ENCODE data around the gene KATNAL2. TPM values are rescaled to one million over a fixed set of nuclear protein-coding genes. Genes with fewer than 3 reads are reported as not detected.
"Not testable (repeated sequence)": the region's sequence is repeated elsewhere in the genome, so short reads cannot be mapped to it uniquely, and the experiment has no call there.

The KATNAL2 gene
- polyA plus RNA-seq, 1 of the 3 experiments (the other 2 are of a cell fraction) = 6.5 TPM

DNA sequence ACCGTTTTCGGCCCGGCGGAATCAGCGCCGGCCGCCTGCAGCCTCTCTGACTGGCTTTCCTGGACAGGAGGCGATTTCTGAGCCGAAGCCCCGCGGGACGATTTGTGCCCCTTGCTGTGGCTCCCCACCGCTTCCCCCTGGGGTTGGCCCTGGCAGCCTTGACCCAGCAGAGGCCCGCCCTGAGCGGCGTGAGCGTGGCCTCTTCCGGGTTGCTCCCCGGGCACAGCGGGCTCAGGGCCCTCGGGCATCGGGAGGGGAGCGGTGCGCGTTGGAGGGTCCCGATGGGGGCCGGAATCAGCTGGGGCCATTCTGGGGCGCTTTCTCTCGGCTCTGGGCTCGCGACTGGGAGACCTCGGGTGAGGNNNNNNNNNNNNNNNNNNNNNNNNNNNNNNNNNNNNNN lies 52.1 kb downstream of the KATNAL2 start:
- H3K9me2 ChIP-seq; H3K4me3 ChIP-seq (ENCODE audit: low read depth in 2 of 2, low read length in 1 of 2); H3F3A ChIP-seq (replicated peaks; ENCODE audit: insufficient read depth); DNase-seq; H3K9ac ChIP-seq; H4K20me1 ChIP-seq (ENCODE audit: insufficient read depth); H3K36me3 ChIP-seq (replicated peaks in 1 of 2; ENCODE audit: control insufficient read depth in 1 of 2, insufficient read depth in 2 of 2, low read length in 1 of 2); H2AFZ ChIP-seq (ENCODE audit: low read depth); CTCF ChIA-PET; POLR2A ChIA-PET; H3K9me3 ChIP-seq; H3K4me1 ChIP-seq (ENCODE audit: control insufficient read depth in 1 of 2, insufficient read depth in 2 of 2, low read depth in 1 of 2, low read length in 1 of 2); H3K27me3 ChIP-seq (ENCODE audit: insufficient read depth); H3K4me2 ChIP-seq; H3K79me2 ChIP-seq (ENCODE audit: insufficient read depth); H3K27ac ChIP-seq (ENCODE audit: low read depth in 2 of 2, low read length in 1 of 2): not testable (repeated sequence)
- WGBS (ENCODE audit: low lambda C conversion rate) = no CpG with 5 or more reads among the region's 32 CpGs

DNA sequence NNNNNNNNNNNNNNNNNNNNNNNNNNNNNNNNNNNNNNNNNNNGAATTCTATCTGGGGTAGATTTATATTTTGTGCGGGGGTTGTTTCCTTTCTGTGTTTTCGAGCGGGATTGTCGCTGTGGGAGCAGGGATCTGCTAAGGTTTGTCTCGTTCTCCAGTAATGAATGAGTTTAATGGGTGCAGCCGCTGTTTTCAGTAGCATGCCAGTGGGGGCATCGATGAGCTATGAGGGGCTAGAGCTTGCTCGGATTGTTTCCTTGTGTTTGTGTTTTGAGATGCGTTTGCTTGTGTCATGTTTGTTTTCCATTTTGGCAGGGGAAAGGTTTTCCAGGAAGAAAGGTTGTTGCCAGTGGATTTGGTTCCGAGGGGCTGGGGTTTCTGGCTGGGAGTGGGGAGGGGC lies 102.5 kb downstream of the KATNAL2 start:
- H3F3A ChIP-seq (replicated peaks; ENCODE audit: insufficient read depth); H3K27ac ChIP-seq (ENCODE audit: low read depth in 2 of 2, low read length in 1 of 2); H3K4me3 ChIP-seq (ENCODE audit: low read depth in 2 of 2, low read length in 1 of 2); DNase-seq; H3K27me3 ChIP-seq (ENCODE audit: insufficient read depth); H3K9ac ChIP-seq; H3K9me3 ChIP-seq; H3K79me2 ChIP-seq (ENCODE audit: insufficient read depth); H3K4me1 ChIP-seq (ENCODE audit: control insufficient read depth in 1 of 2, insufficient read depth in 2 of 2, low read depth in 1 of 2, low read length in 1 of 2); CTCF ChIA-PET; H3K4me2 ChIP-seq; H3K36me3 ChIP-seq (replicated peaks in 1 of 2; ENCODE audit: control insufficient read depth in 1 of 2, insufficient read depth in 2 of 2, low read length in 1 of 2); POLR2A ChIA-PET; H2AFZ ChIP-seq (ENCODE audit: low read depth); H4K20me1 ChIP-seq (ENCODE audit: insufficient read depth); H3K9me2 ChIP-seq: not testable (repeated sequence)
- no CpG with 5 or more reads among the region's 10 CpGs for WGBS (ENCODE audit: low lambda C conversion rate)

DNA sequence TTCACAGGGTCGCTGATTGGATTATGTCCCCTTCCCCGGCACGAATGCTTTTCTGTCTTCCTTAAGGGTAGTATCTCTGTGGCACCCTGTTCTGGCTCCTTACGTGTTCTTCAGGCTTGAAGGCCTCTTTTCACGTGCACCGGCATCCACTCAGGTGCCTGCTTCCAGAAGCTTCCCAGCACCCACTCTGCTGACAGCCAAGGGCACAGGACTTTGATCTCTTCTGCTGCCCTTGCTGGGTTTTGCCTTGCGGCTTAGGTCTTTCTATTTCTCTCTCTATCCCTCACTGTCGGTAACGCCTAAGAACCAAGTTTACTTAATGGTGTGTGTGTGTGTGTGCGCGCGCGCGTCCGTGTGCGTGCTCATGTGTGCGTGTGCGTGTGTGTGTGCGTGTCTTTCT lies 103.4 kb downstream of the KATNAL2 start:
- CTCF ChIA-PET; H3K4me2 ChIP-seq; H3K4me1 ChIP-seq (ENCODE audit: control insufficient read depth in 1 of 2, insufficient read depth in 2 of 2, low read depth in 1 of 2, low read length in 1 of 2); POLR2A ChIA-PET; H2AFZ ChIP-seq (ENCODE audit: low read depth); H3K9me3 ChIP-seq; H3K9me2 ChIP-seq; H3F3A ChIP-seq (replicated peaks; ENCODE audit: insufficient read depth); H3K36me3 ChIP-seq (replicated peaks in 1 of 2; ENCODE audit: control insufficient read depth in 1 of 2, insufficient read depth in 2 of 2, low read length in 1 of 2); H3K79me2 ChIP-seq (ENCODE audit: insufficient read depth); H3K27me3 ChIP-seq (ENCODE audit: insufficient read depth); H3K4me3 ChIP-seq (ENCODE audit: low read depth in 2 of 2, low read length in 1 of 2); H4K20me1 ChIP-seq (ENCODE audit: insufficient read depth); H3K27ac ChIP-seq (ENCODE audit: low read depth in 2 of 2, low read length in 1 of 2); DNase-seq; H3K9ac ChIP-seq: not testable (repeated sequence)
- WGBS (ENCODE audit: low lambda C conversion rate) = no CpG with 5 or more reads among the region's 19 CpGs

DNA sequence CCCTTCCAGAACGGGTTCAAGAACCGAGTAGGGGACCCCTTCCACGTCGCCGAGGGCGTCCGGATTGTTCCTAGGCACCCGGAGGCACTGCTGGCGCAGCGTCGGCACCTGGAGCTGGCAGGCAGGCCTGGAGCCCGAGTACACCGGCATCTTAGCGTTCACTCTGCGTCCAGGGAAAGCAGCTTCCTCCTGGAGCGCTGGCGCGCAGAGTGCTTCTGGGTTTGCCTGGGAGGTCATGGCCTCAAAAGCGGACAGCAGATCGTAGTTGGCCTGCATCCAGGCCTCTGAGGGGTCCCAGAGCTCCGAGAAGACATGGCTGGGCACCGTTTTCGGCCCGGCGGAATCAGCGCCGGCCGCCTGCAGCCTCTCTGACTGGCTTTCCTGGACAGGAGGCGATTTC lies 105.4 kb downstream of the KATNAL2 start:
- WGBS (ENCODE audit: low lambda C conversion rate) = 82% methylated on average over 9 of the region's 29 CpGs
- H3K27ac ChIP-seq (ENCODE audit: low read depth in 2 of 2, low read length in 1 of 2); H3K27me3 ChIP-seq (ENCODE audit: insufficient read depth); H3K36me3 ChIP-seq (replicated peaks in 1 of 2; ENCODE audit: control insufficient read depth in 1 of 2, insufficient read depth in 2 of 2, low read length in 1 of 2); H3K4me3 ChIP-seq (ENCODE audit: low read depth in 2 of 2, low read length in 1 of 2); DNase-seq; H3K9me2 ChIP-seq; H3K4me1 ChIP-seq (ENCODE audit: control insufficient read depth in 1 of 2, insufficient read depth in 2 of 2, low read depth in 1 of 2, low read length in 1 of 2); H2AFZ ChIP-seq (ENCODE audit: low read depth); POLR2A ChIA-PET; H3K9me3 ChIP-seq; H3K79me2 ChIP-seq (ENCODE audit: insufficient read depth); H3K4me2 ChIP-seq; H3K9ac ChIP-seq; CTCF ChIA-PET; H3F3A ChIP-seq (replicated peaks; ENCODE audit: insufficient read depth); H4K20me1 ChIP-seq (ENCODE audit: insufficient read depth): not testable (repeated sequence)

DNA sequence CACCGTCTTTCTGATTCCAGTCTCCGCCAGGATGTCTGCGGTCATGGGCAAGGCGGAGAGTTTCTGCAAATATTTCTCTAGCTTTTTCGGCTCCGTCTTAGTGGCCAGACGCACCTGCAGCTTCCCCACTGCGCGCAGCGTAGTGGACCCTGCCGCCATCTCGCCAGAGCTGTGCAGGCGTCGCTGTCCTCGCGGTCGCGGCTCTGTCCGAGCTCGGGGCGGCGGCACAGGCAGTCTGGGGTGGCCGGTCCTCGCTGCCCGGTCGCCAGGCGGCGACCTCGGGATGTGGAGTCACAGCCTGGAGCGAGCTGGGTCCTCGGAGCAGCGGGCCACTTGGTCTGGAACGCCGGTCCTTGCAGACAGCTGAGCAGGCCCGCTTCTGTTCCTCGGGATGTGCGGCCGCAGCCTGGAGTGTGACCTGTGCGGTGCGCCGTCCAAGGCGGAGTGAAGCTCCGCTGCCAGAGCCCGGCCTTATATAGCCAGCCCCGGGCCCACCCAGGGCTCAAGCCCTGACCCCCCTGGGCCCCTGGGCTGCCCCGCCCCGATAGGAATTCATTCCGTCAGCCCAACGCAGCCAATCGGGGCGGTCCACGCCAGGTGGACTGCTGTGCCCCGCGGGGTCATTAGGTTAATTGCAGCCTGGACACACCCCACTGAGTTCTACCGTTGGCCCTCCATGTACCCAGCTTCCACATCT lies 106.5 kb downstream of the KATNAL2 start:
- H3K9me2 ChIP-seq; H3K79me2 ChIP-seq (ENCODE audit: insufficient read depth); H3K27me3 ChIP-seq (ENCODE audit: insufficient read depth); H4K20me1 ChIP-seq (ENCODE audit: insufficient read depth); H3K27ac ChIP-seq (ENCODE audit: low read depth in 2 of 2, low read length in 1 of 2); DNase-seq; H3K36me3 ChIP-seq (replicated peaks in 1 of 2; ENCODE audit: control insufficient read depth in 1 of 2, insufficient read depth in 2 of 2, low read length in 1 of 2); POLR2A ChIA-PET; H3K4me1 ChIP-seq (ENCODE audit: control insufficient read depth in 1 of 2, insufficient read depth in 2 of 2, low read depth in 1 of 2, low read length in 1 of 2); H3F3A ChIP-seq (replicated peaks; ENCODE audit: insufficient read depth); H2AFZ ChIP-seq (ENCODE audit: low read depth); CTCF ChIA-PET; H3K4me2 ChIP-seq; H3K4me3 ChIP-seq (ENCODE audit: low read depth in 2 of 2, low read length in 1 of 2); H3K9ac ChIP-seq; H3K9me3 ChIP-seq: not testable (repeated sequence)
- WGBS (ENCODE audit: low lambda C conversion rate) = no CpG with 5 or more reads among the region's 55 CpGs

DNA sequence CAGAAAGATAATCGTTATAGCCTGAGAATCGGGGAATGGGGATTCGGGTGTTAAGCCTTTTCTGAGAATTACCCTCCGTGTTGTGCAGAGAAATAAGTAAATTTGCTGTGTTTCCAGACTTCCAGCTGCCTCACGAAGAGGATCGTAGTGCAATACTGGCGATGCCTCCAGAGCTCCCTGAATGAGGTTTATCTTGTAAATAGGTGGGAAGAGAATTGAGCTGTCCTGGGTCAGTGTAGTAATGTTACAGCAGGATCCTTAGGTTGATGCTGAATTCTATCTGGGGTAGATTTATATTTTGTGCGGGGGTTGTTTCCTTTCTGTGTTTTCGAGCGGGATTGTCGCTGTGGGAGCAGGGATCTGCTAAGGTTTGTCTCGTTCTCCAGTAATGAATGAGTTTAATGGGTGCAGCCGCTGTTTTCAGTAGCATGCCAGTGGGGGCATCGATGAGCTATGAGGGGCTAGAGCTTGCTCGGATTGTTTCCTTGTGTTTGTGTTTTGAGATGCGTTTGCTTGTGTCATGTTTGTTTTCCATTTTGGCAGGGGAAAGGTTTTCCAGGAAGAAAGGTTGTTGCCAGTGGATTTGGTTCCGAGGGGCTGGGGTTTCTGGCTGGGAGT lies 108.3 kb downstream of the KATNAL2 start:
- H3K27ac ChIP-seq (ENCODE audit: low read depth in 2 of 2, low read length in 1 of 2); H2AFZ ChIP-seq (ENCODE audit: low read depth); H3K79me2 ChIP-seq (ENCODE audit: insufficient read depth); H3K9ac ChIP-seq; H3K36me3 ChIP-seq (replicated peaks in 1 of 2; ENCODE audit: control insufficient read depth in 1 of 2, insufficient read depth in 2 of 2, low read length in 1 of 2); DNase-seq; H3F3A ChIP-seq (replicated peaks; ENCODE audit: insufficient read depth); H3K4me1 ChIP-seq (ENCODE audit: control insufficient read depth in 1 of 2, insufficient read depth in 2 of 2, low read depth in 1 of 2, low read length in 1 of 2); CTCF ChIA-PET; H3K9me2 ChIP-seq; H3K4me3 ChIP-seq (ENCODE audit: low read depth in 2 of 2, low read length in 1 of 2); H3K4me2 ChIP-seq; H4K20me1 ChIP-seq (ENCODE audit: insufficient read depth); POLR2A ChIA-PET; H3K27me3 ChIP-seq (ENCODE audit: insufficient read depth); H3K9me3 ChIP-seq: not testable (repeated sequence)
- WGBS (ENCODE audit: low lambda C conversion rate) = 66% methylated on average over 11 of the region's 17 CpGs
